ENCODE results near the gene CACNG4. TPM values are rescaled to one million over a fixed set of nuclear protein-coding genes. Genes with fewer than 3 reads are reported as not detected.

Gene CACNG4
- total and polyA plus RNA-seq, 2 of the 4 experiments (the other 2 are of a cell fraction): under 0.01 to 0.53 TPM

GRCh38 chr17:67024736-67025135 is 60.2 kb downstream of the CACNG4 start:
- in situ Hi-C loops (cut with MboI; ENCODE audit: low sequenced_read_pairs) (no loop called here), intact Hi-C loops (cut with micrococcal nuclease) (no loop called here), dilution Hi-C loops (cut with HindIII; ENCODE audit: low sequenced_read_pairs, unreplicated experiment) (no loop called here)
- DNase-seq: no peak
- no peak overlapping the region for H3K18ac ChIP-seq (ENCODE audit: low read depth, low read length)
- H4K20me1 ChIP-seq (ENCODE audit: insufficient read depth, low read length): no peaks in the 10 kb centered on the region
- ChIA-PET CTCF (no interaction called here), POLR2A (ENCODE audit: unreplicated experiment) (no interaction called here)
- no peak overlapping the region for H3K4me2 ChIP-seq (ENCODE audit: low read depth, low read length)
- H3K4me3 ChIP-seq (ENCODE audit: insufficient read depth, low read depth, low read length): no peak overlapping the region
- H2BK20ac ChIP-seq (ENCODE audit: low read depth, low read length): no peak overlapping the region
- H2BK15ac ChIP-seq (ENCODE audit: low read depth, low read length): no peak overlapping the region
- no peaks in the 10 kb centered on the region for H3K36me3 ChIP-seq (ENCODE audit: control insufficient read depth, insufficient read depth, low read length)
- no peak overlapping the region for H2AK5ac ChIP-seq (ENCODE audit: low read depth, low read length)
- H2BK120ac ChIP-seq (ENCODE audit: low read depth, low read length): no peak overlapping the region
- WGBS, 2 experiments (ENCODE audit: extremely low coverage in 2 of 2, insufficient read length in 1 of 2): 89% methylated on average over 12 of the region's 17 CpGs; no CpG with 5 or more reads in 1 of the 2 experiments
- ATAC-seq (ENCODE audit: low read depth): no peak
- H3K23ac ChIP-seq (ENCODE audit: low read depth, low read length): no peak overlapping the region
- no peaks in the 10 kb centered on the region for H3K79me1 ChIP-seq (ENCODE audit: low read depth in 1 of 2, low read length in 2 of 2)
- no peak overlapping the region for H4K91ac ChIP-seq (ENCODE audit: insufficient read depth, low read depth, low read length)
- no peak overlapping the region for H3K14ac ChIP-seq (replicated peaks; ENCODE audit: low read depth, low read length)
- no peak overlapping the region for H3K56ac ChIP-seq (ENCODE audit: extremely low read depth, insufficient read depth, low read length)
- H2BK5ac ChIP-seq (ENCODE audit: low read depth, low read length, poor library complexity, severe bottlenecking): no peak overlapping the region
- H2AK9ac ChIP-seq (replicated peaks; ENCODE audit: low read depth, low read length, poor library complexity): no peak overlapping the region
- no peak overlapping the region for H4K8ac ChIP-seq (ENCODE audit: low read depth in 2 of 2, low read length in 2 of 2)
- no peaks in the 10 kb centered on the region for H3K9me3 ChIP-seq (ENCODE audit: control insufficient read depth, insufficient read depth, low read length)
- H3K9ac ChIP-seq (ENCODE audit: low read depth, low read length): no peak overlapping the region
- no TSS peak for BruUV-seq (replicated peaks)
- H3K4ac ChIP-seq (ENCODE audit: low read depth, low read length): no peak overlapping the region
- H3K4me1 ChIP-seq (ENCODE audit: control insufficient read depth, insufficient read depth, low read length): no peaks in the 10 kb centered on the region
- H2AFZ ChIP-seq (replicated peaks; ENCODE audit: low read length, poor library complexity): no peak overlapping the region
- TF ChIP-seq CTCF (conservative IDR thresholded peaks at IDR 0.05; ENCODE audit: low read depth, low read length) (no peak), CEBPB (IDR thresholded peaks at IDR 0.05; ENCODE audit: low read depth, low read length) (no peak), MAFK (IDR thresholded peaks at IDR 0.05; ENCODE audit: low read depth, low read length) (no peak), RAD21 (IDR thresholded peaks at IDR 0.05; ENCODE audit: low read length) (no peak), MXI1 (IDR thresholded peaks at IDR 0.05; ENCODE audit: borderline replicate concordance, low read depth, low read length) (no peak), CHD1 (IDR thresholded peaks at IDR 0.05; ENCODE audit: low read depth, low read length) (no peak), SMC3 (IDR thresholded peaks at IDR 0.05; ENCODE audit: low read depth, low read length) (no peak), USF2 (IDR thresholded peaks at IDR 0.05; ENCODE audit: low read depth, low read length) (no peak), FOS (IDR thresholded peaks at IDR 0.05; ENCODE audit: low read depth, low read length) (no peak), MAZ (IDR thresholded peaks at IDR 0.05; ENCODE audit: borderline replicate concordance, low read depth, low read length) (no peak), BHLHE40 (IDR thresholded peaks at IDR 0.05; ENCODE audit: low read depth, low read length) (no peak), RFX5 (IDR thresholded peaks at IDR 0.05; ENCODE audit: low read depth, low read length) (no peak), ELK1 (IDR thresholded peaks at IDR 0.05; ENCODE audit: borderline replicate concordance, low read depth, low read length) (no peak), RCOR1 (IDR thresholded peaks at IDR 0.05; ENCODE audit: insufficient replicate concordance, low read length) (no peak), NFE2L2 (IDR thresholded peaks at IDR 0.05; ENCODE audit: low read depth, low read length) (no peak)
- no peak overlapping the region for H4K5ac ChIP-seq (ENCODE audit: low read depth, low read length)
- peaks cover 19% of the 10 kb centered on the region; the same call in 1 of the 2 replicates for H3K27me3 ChIP-seq (ENCODE audit: control insufficient read depth, insufficient read depth, low read length)
- no peak overlapping the region for H3K27ac ChIP-seq (ENCODE audit: insufficient read depth, low read length)
- H3K9me1 ChIP-seq (ENCODE audit: insufficient read depth, low read length): peaks cover 8% of the 10 kb centered on the region; the same call in 1 of the 2 replicates

Data from IMR-90 (cell line).